HEK293 (cell line): ENCODE measurements around the gene RABL2A.
"Not testable (repeated sequence)": the region's sequence is repeated elsewhere in the genome, so short reads cannot be mapped to it uniquely, and the experiment has no call there.

ENCODE experiments used
- CTCF ChIP-seq: fragments of 450-650 bp; formaldehyde crosslinking; IDR thresholded peaks from 2 replicates; pipeline ENCODE4 v1.5.1; 2016; ENCODE audit warnings: missing biosample characterization, missing genetic modification characterization
- TCF7L2 ChIP-seq: IDR thresholded peaks from 2 replicates; pipeline ENCODE4 v1.6.1; 2011; ENCODE audit warnings: low read depth, mild to moderate bottlenecking, inconsistent platforms, low read length, moderate library complexity, borderline replicate concordance

- TF ChIP-seq TCF7L2, CTCF: not testable (repeated sequence)
Measured at GRCh38 chr2:113657735-113658134, 30.7 kb downstream of the RABL2A start.
